Large intestine (tissue), 3 donors: Measurements from ENCODE around the gene BEST4. TPM values are rescaled to one million over a fixed set of nuclear protein-coding genes. Genes with fewer than 3 reads are reported as not detected.
A peak's percentile ranks its signal among the peaks of the same experiment; 100 is the strongest.
"Not testable (repeated sequence)": the region's sequence is repeated elsewhere in the genome, so short reads cannot be mapped to it uniquely, and the experiment has no call there.

Experiments
- DNase-seq, 2 donors: peaks; one replicate each; pipeline versions ENCODE4 v3.0.0 to v3.0.0-alpha.2; 2013
- H3K27ac ChIP-seq: one replicate; pipeline ENCODE4 v1.5.1; 2013; ENCODE audit warnings: low read length
- H3K27me3 ChIP-seq: 2 replicates; pipeline ENCODE4 v1.6.1; 2013; ENCODE audit warnings: low read length; ENCODE audit not compliant: control insufficient read depth, insufficient read depth
- H3K36me3 ChIP-seq: 2 replicates; pipeline ENCODE4 v1.6.1; 2013; ENCODE audit warnings: low read length; ENCODE audit not compliant: control insufficient read depth, insufficient read depth
- H3K4me1 ChIP-seq: one replicate; pipeline ENCODE4 v1.6.1; 2013; ENCODE audit warnings: low read length; ENCODE audit not compliant: control insufficient read depth, insufficient read depth
- H3K4me3 ChIP-seq: one replicate; pipeline ENCODE4 v1.5.1; 2013; ENCODE audit warnings: low read length
- H3K9me3 ChIP-seq: one replicate; pipeline ENCODE4 v1.6.1; 2013; ENCODE audit warnings: mild to moderate bottlenecking, low read depth, low read length, moderate library complexity; ENCODE audit not compliant: control insufficient read depth
- WGBS: methylation state at CpG from one replicate; pipeline ENCODE4 v1.1.5; 2013; ENCODE audit warnings: low lambda C conversion rate; ENCODE audit not compliant: insufficient coverage; 5-methylcytosine and 5-hydroxymethylcytosine counted together
- polyA plus RNA-seq: library from polyadenylated mRNA; unstranded; fragments of 120-200 nt; gene quantifications from one replicate; pipeline ENCODE4 v1.2.1, GENCODE V29; 2013

Gene BEST4
- polyA plus RNA-seq, 1 donor, result 6.1 TPM

GRCh38 chr1:44828003-44828651 is 40.2 kb upstream of the BEST4 start:
- no CpG with 5 or more reads among the region's 21 CpGs for WGBS
- no peak for DNase-seq

GRCh38 chr1:44827197-44828002 is 39.4 kb upstream of the BEST4 start:
- WGBS, result no CpG with 5 or more reads among the region's 28 CpGs
- H3K27ac ChIP-seq, result peak overlapping the region; percentile 91

More at GRCh38 chr1:44828003-44828651, 40.2 kb upstream of the BEST4 start:
- Histone ChIP-seq H3K36me3 (no peaks in the 10 kb centered on the region), H3K4me3 (no peak overlapping the region), H3K27ac (no peak overlapping the region), H3K27me3 (no peaks in the 10 kb centered on the region), H3K9me3 (no peaks in the 10 kb centered on the region), H3K4me1 (peaks cover 36% of the 10 kb centered on the region)

GRCh38 chr1:44826375-44827196 is 38.6 kb upstream of the BEST4 start:
- Histone ChIP-seq H3K27me3 (no peaks in the 10 kb centered on the region), H3K9me3 (no peaks in the 10 kb centered on the region), H3K36me3 (no peaks in the 10 kb centered on the region), H3K4me1 (peaks cover 33% of the 10 kb centered on the region), H3K27ac (peak overlapping the region; percentile 91), H3K4me3 (peak overlapping the region; percentile 26)
- whole genome bisulfite sequencing, result no CpG with 5 or more reads among the region's 24 CpGs
- peak; percentile 94 to 97 for DNase-seq

More at GRCh38 chr1:44827197-44828002, 39.4 kb upstream of the BEST4 start:
- Histone ChIP-seq H3K36me3 (no peaks in the 10 kb centered on the region), H3K4me1 (peaks cover 36% of the 10 kb centered on the region), H3K9me3 (no peaks in the 10 kb centered on the region), H3K27me3 (no peaks in the 10 kb centered on the region), H3K4me3 (no peak overlapping the region)
- DNase-seq, result peak in 1 of 2 donors; percentile 33

- H3K36me3 ChIP-seq, DNase-seq, H3K27me3 ChIP-seq, H3K4me3 ChIP-seq, H3K27ac ChIP-seq, H3K9me3 ChIP-seq: not testable (repeated sequence)
- no CpG with 5 or more reads among the region's 6 CpGs for WGBS
- H3K4me1 ChIP-seq, result peaks cover 28% of the 10 kb centered on the region
Observed at GRCh38 chr1:44824392-44824791, 36.4 kb upstream of the BEST4 start.

GRCh38 chr1:44822981-44823451 is 35.0 kb upstream of the BEST4 start:
- DNase-seq, result no peak

GRCh38 chr1:44822131-44822701 is 34.2 kb upstream of the BEST4 start:
- H3K27ac ChIP-seq, result no peak overlapping the region
- no peak overlapping the region for H3K4me3 ChIP-seq
- H3K36me3 ChIP-seq, result no peaks in the 10 kb centered on the region
- no peaks in the 10 kb centered on the region for H3K9me3 ChIP-seq
- H3K27me3 ChIP-seq, result no peaks in the 10 kb centered on the region
- WGBS, result no CpG with 5 or more reads among the region's 6 CpGs
- peaks cover 24% of the 10 kb centered on the region for H3K4me1 ChIP-seq
- no peak for DNase-seq

More at GRCh38 chr1:44822981-44823451, 35.0 kb upstream of the BEST4 start:
- Histone ChIP-seq H3K27ac (no peak overlapping the region), H3K4me3 (no peak overlapping the region), H3K9me3 (no peaks in the 10 kb centered on the region), H3K4me1 (peaks cover 28% of the 10 kb centered on the region), H3K27me3 (no peaks in the 10 kb centered on the region), H3K36me3 (no peaks in the 10 kb centered on the region)
- WGBS, result 100% methylated on average over 1 of the region's 15 CpGs

- no peak for DNase-seq
- Histone ChIP-seq H3K27ac (no peak overlapping the region), H3K36me3 (no peaks in the 10 kb centered on the region), H3K9me3 (no peaks in the 10 kb centered on the region), H3K4me3 (no peak overlapping the region), H3K27me3 (no peaks in the 10 kb centered on the region), H3K4me1 (peaks cover 14% of the 10 kb centered on the region)
- 80% methylated on average over 1 of the region's 9 CpGs for WGBS
Observed at GRCh38 chr1:44821240-44821715, 33.3 kb upstream of the BEST4 start.

GRCh38 chr1:44820328-44821239 is 32.6 kb upstream of the BEST4 start:
- WGBS, result no CpG with 5 or more reads among the region's 25 CpGs
- Histone ChIP-seq H3K36me3 (no peaks in the 10 kb centered on the region), H3K27ac (peak overlapping the region; percentile 90), H3K4me1 (peaks cover 8% of the 10 kb centered on the region), H3K4me3 (peak overlapping the region; percentile 56), H3K9me3 (no peaks in the 10 kb centered on the region), H3K27me3 (no peaks in the 10 kb centered on the region)
- no peak for DNase-seq

- no peaks in the 10 kb centered on the region for H3K27me3 ChIP-seq
- 0% methylated on average over 2 of the region's 33 CpGs for WGBS
Observed at GRCh38 chr1:44819608-44820327, 31.8 kb upstream of the BEST4 start.

More at GRCh38 chr1:44819608-44820327, 31.8 kb upstream of the BEST4 start:
- no peaks in the 10 kb centered on the region for H3K36me3 ChIP-seq
- peaks cover 11% of the 10 kb centered on the region for H3K4me1 ChIP-seq
- peak overlapping the region; percentile 56 for H3K4me3 ChIP-seq
- peak; percentile 83 to 93 for DNase-seq
- H3K27ac ChIP-seq, result peak overlapping the region; percentile 90
- no peaks in the 10 kb centered on the region for H3K9me3 ChIP-seq
